Measurements from ENCODE around the gene GPC5. TPM values are rescaled to one million over a fixed set of nuclear protein-coding genes. Genes with fewer than 3 reads are reported as not detected.

GPC5 gene
- total and polyA plus RNA-seq, 2 of the 8 experiments (the other 6 are each of a cell fraction or from before 2014, with no cell fraction given) = 0.20 to 0.39 TPM

GRCh38 chr13:92403606-92404005, 1005.2 kb downstream of the GPC5 start:
- no peak overlapping the region for H2BK5ac ChIP-seq (ENCODE audit: low read depth, low read length)
- H4K5ac ChIP-seq (ENCODE audit: insufficient read length, low read depth, low read length) = no peak overlapping the region
- H4K91ac ChIP-seq (replicated peaks; ENCODE audit: insufficient read length, low read length) = no peak overlapping the region
- H3K4ac ChIP-seq (replicated peaks; ENCODE audit: insufficient read length, low read depth, low read length) = no peak overlapping the region
- no peak overlapping the region for H3K23ac ChIP-seq (ENCODE audit: insufficient read length)
- H3K79me2 ChIP-seq (ENCODE audit: control insufficient read depth in 1 of 2, insufficient read depth in 2 of 2, low read length in 2 of 2) = no peaks in the 10 kb centered on the region
- ChIA-PET CTCF (ENCODE audit: partially characterized antibody) (no interaction called here), POLR2A (ENCODE audit: partially characterized antibody) (no interaction called here)
- no peak overlapping the region for H3K27ac ChIP-seq (ENCODE audit: low read depth, low read length)
- H2AK5ac ChIP-seq (ENCODE audit: low read depth, low read length) = no peak overlapping the region
- H3K4me1 ChIP-seq (replicated peaks in 1 of 4; ENCODE audit: control insufficient read depth in 3 of 4, insufficient read depth in 4 of 4, low read length in 3 of 4) = no peaks in the 10 kb centered on the region
- H3K56ac ChIP-seq (replicated peaks; ENCODE audit: insufficient read length, low read depth, low read length) = no peak overlapping the region
- no peaks in the 10 kb centered on the region for H3K79me1 ChIP-seq (ENCODE audit: low read depth, low read length)
- H3K27me3 ChIP-seq (replicated peaks in 1 of 4; ENCODE audit: control insufficient read depth in 3 of 4, extremely low read depth in 1 of 4, insufficient read depth in 3 of 4, low read length in 3 of 4) = no peaks in the 10 kb centered on the region
- H3K14ac ChIP-seq (ENCODE audit: insufficient read length) = no peak overlapping the region
- WGBS, 2 experiments (ENCODE audit: extremely low coverage in 1 of 2, insufficient coverage in 1 of 2, insufficient read length in 1 of 2, insufficient replicate concordance in 2 of 2, low coverage in 1 of 2, low lambda C conversion rate in 2 of 2, missing lambda C conversion rate in 1 of 2) = 93% methylated on average over 3 of the region's 3 CpGs; no CpG with 5 or more reads in 1 of the 2 experiments
- no peak overlapping the region for H3K4me2 ChIP-seq (ENCODE audit: insufficient read depth in 1 of 2, low read depth in 2 of 2, low read length in 2 of 2)
- H2BK15ac ChIP-seq (ENCODE audit: low read length) = no peak overlapping the region
- no peak overlapping the region for H2AFZ ChIP-seq (ENCODE audit: low read length)
- H4K20me1 ChIP-seq (replicated peaks in 1 of 2; ENCODE audit: control insufficient read depth in 1 of 2, insufficient read depth in 2 of 2, low read length in 2 of 2) = no peaks in the 10 kb centered on the region
- FAIRE-seq (no peak), DNase-seq (ENCODE audit: low read depth in 1 of 2, low spot score in 2 of 2) (no peak)
- H3K9me3 ChIP-seq (ENCODE audit: insufficient read depth in 2 of 2, low read depth in 1 of 2, low read length in 1 of 2) = no peaks in the 10 kb centered on the region
- no peak overlapping the region for H3K9ac ChIP-seq (replicated peaks in 1 of 4; ENCODE audit: extremely low read depth in 1 of 4, low read depth in 3 of 4, low read length in 3 of 4)
- H2BK20ac ChIP-seq (ENCODE audit: low read length) = no peak overlapping the region
- TF ChIP-seq BCL11A (IDR thresholded peaks at IDR 0.05; ENCODE audit: low read depth in 2 of 2, low read length in 2 of 2) (no peak), CHD1 (IDR thresholded peaks at IDR 0.05; ENCODE audit: low read depth, low read length) (no peak), POLR2AphosphoS5 (IDR thresholded peaks at IDR 0.05; ENCODE audit: low read depth, low read length) (no peak)
- H3K23me2 ChIP-seq (ENCODE audit: low read depth, low read length) = no peaks in the 10 kb centered on the region
- no peak overlapping the region for H3K4me3 ChIP-seq (ENCODE audit: extremely low read depth in 1 of 4, insufficient read depth in 2 of 4, low read depth in 3 of 4, low read length in 4 of 4)
- no peak overlapping the region for H2BK12ac ChIP-seq (ENCODE audit: low read depth, low read length)
- H3K18ac ChIP-seq (ENCODE audit: extremely low read depth, low read length) = no peak overlapping the region
- H3K36me3 ChIP-seq (ENCODE audit: control insufficient read depth in 2 of 4, insufficient read depth in 4 of 4, low read length in 3 of 4) = no peaks in the 10 kb centered on the region
- H4K8ac ChIP-seq (ENCODE audit: extremely low read depth, insufficient read depth, low read length) = no peak overlapping the region
- H2BK120ac ChIP-seq (replicated peaks; ENCODE audit: low read depth, low read length) = no peak overlapping the region

Measured in H1 (cell line).